H9 (cell line): ENCODE results near the gene TSPOAP1. TPM values are rescaled to one million over a fixed set of nuclear protein-coding genes. Genes with fewer than 3 reads are reported as not detected.

ENCODE experiments used
- DNase-seq: peaks from one replicate; pipeline ENCODE4 v3.0.0-alpha.2; 2017
- H2AFZ ChIP-seq: one replicate; pipeline ENCODE4 v1.6.1; 2013; ENCODE audit warnings: mild to moderate bottlenecking, low read length, control low read depth, moderate library complexity
- H2AK5ac ChIP-seq: 2 replicates; pipeline ENCODE4 v1.6.1; 2013; ENCODE audit warnings: low read length, control low read depth, mixed read lengths; ENCODE audit not compliant: insufficient read length
- H2BK120ac ChIP-seq: one replicate; pipeline ENCODE4 v1.6.1; 2013; ENCODE audit warnings: low read depth, mild to moderate bottlenecking, low read length, control low read depth, inconsistent platforms; ENCODE audit not compliant: poor library complexity, severe bottlenecking
- H2BK12ac ChIP-seq: 2 replicates; pipeline ENCODE4 v1.6.1; 2013; ENCODE audit warnings: low read length, control low read depth, mixed read lengths, low read depth; ENCODE audit not compliant: insufficient read length
- H2BK15ac ChIP-seq: 2 replicates; pipeline ENCODE4 v1.6.1; 2013; ENCODE audit warnings: low read depth, low read length, control low read depth
- H2BK20ac ChIP-seq: one replicate; pipeline ENCODE4 v1.6.1; 2013; ENCODE audit warnings: low read depth, mild to moderate bottlenecking, low read length, control low read depth, inconsistent platforms; ENCODE audit not compliant: poor library complexity, severe bottlenecking
- H2BK5ac ChIP-seq: 2 replicates; pipeline ENCODE4 v1.6.1; 2013; ENCODE audit warnings: low read length, control low read depth, mixed read lengths; ENCODE audit not compliant: insufficient read length
- H3K14ac ChIP-seq: 2 replicates; pipeline ENCODE4 v1.6.1; 2013; ENCODE audit warnings: low read length, control low read depth; ENCODE audit not compliant: insufficient read depth
- H3K18ac ChIP-seq: 2 replicates; pipeline ENCODE4 v1.6.1; 2013; ENCODE audit warnings: low read depth, mild to moderate bottlenecking, mixed read lengths, low read length, control low read depth; ENCODE audit not compliant: insufficient read length
- H3K23ac ChIP-seq: 2 replicates; pipeline ENCODE4 v1.6.1; 2013; ENCODE audit warnings: low read length, control low read depth, mixed read lengths, low read depth; ENCODE audit not compliant: insufficient read length
- H3K23me2 ChIP-seq: 2 replicates; pipeline ENCODE4 v1.6.1; 2013; ENCODE audit warnings: low read depth, mild to moderate bottlenecking, mixed read lengths, low read length, control low read depth; ENCODE audit not compliant: insufficient read length, poor library complexity, severe bottlenecking
- H3K27ac ChIP-seq: 2 replicates; pipeline ENCODE4 v1.5.1; 2013; ENCODE audit warnings: low read length, control low read depth, mixed read lengths, low read depth; ENCODE audit not compliant: insufficient read length
- H3K27me3 ChIP-seq: 2 replicates; pipeline ENCODE4 v1.6.1; 2013; ENCODE audit warnings: low read length, control low read depth, inconsistent platforms; ENCODE audit not compliant: insufficient read depth
- H3K4ac ChIP-seq: 2 replicates; pipeline ENCODE4 v1.6.1; 2013; ENCODE audit warnings: low read depth, mild to moderate bottlenecking, control low read depth, inconsistent platforms, low read length, moderate library complexity
- H3K4me1 ChIP-seq: 2 replicates; pipeline ENCODE4 v1.6.1; 2013; ENCODE audit warnings: low read length, control low read depth, inconsistent platforms; ENCODE audit not compliant: insufficient read depth
- H3K4me2 ChIP-seq: 2 replicates; pipeline ENCODE4 v1.6.1; 2013; ENCODE audit warnings: low read length, control low read depth, mixed read lengths; ENCODE audit not compliant: insufficient read length, insufficient read depth
- H3K56ac ChIP-seq: 2 replicates; pipeline ENCODE4 v1.6.1; 2013; ENCODE audit warnings: low read depth, mild to moderate bottlenecking, mixed read lengths, low read length, control low read depth; ENCODE audit not compliant: insufficient read length
- H3K79me1 ChIP-seq: 2 replicates; pipeline ENCODE4 v1.6.1; 2013; ENCODE audit warnings: low read depth, mild to moderate bottlenecking, moderate library complexity, low read length, control low read depth, inconsistent platforms; ENCODE audit not compliant: insufficient read depth, poor library complexity, severe bottlenecking
- H3K79me2 ChIP-seq: 2 replicates; pipeline ENCODE4 v1.6.1; 2013; ENCODE audit warnings: low read length, control low read depth, inconsistent platforms; ENCODE audit not compliant: insufficient read depth
- H3K9ac ChIP-seq: 2 replicates; pipeline ENCODE4 v1.6.1; 2013; ENCODE audit warnings: low read length, control low read depth, mixed read lengths; ENCODE audit not compliant: insufficient read length; ENCODE audit errors: extremely low read depth
- H3K9me3 ChIP-seq: one replicate; pipeline ENCODE4 v1.6.1; 2013; ENCODE audit warnings: low read depth, low read length, inconsistent platforms; ENCODE audit not compliant: control insufficient read depth
- H3T11ph ChIP-seq: one replicate; pipeline ENCODE4 v1.6.1; 2013; ENCODE audit warnings: mild to moderate bottlenecking, low read length, control low read depth, inconsistent platforms
- H4K20me1 ChIP-seq: one replicate; pipeline ENCODE4 v1.6.1; 2013; ENCODE audit not compliant: control insufficient read depth, insufficient read length, insufficient read depth
- H4K5ac ChIP-seq: 2 replicates; pipeline ENCODE4 v1.6.1; 2013; ENCODE audit warnings: low read depth, mild to moderate bottlenecking, mixed read lengths, low read length, control low read depth; ENCODE audit not compliant: insufficient read length
- H4K8ac ChIP-seq: replicated peaks from 2 replicates; pipeline ENCODE4 v1.6.1; 2013; ENCODE audit warnings: low read length, control low read depth, mixed read lengths, low read depth; ENCODE audit not compliant: insufficient read length
- H4K91ac ChIP-seq: 2 replicates; pipeline ENCODE4 v1.6.1; 2013; ENCODE audit warnings: low read depth, mild to moderate bottlenecking, moderate library complexity, mixed read lengths, low read length, control low read depth; ENCODE audit not compliant: insufficient read length
- H3K27ac Mint-ChIP-seq, 3 experiments: 2 replicates in 2 of 3; 3 replicates in 1 of 3; pipeline ENCODE4 v1.8.0; 2020 to 2021; ENCODE audit warnings: mixed read lengths in 3 of 3, mild to moderate bottlenecking in 1 of 3, moderate library complexity in 1 of 3
- H3K27me3 Mint-ChIP-seq: 2 replicates; pipeline ENCODE4 v1.8.0; 2021; ENCODE audit warnings: low read depth, mild to moderate bottlenecking, moderate library complexity, mixed read lengths
- H3K36me3 Mint-ChIP-seq, 3 experiments: 2 replicates in 2 of 3; 3 replicates in 1 of 3; pipeline ENCODE4 v1.8.0; 2020 to 2021; ENCODE audit warnings: low read depth in 3 of 3, mixed read lengths in 3 of 3; ENCODE audit not compliant: insufficient read depth in 1 of 3
- H3K4me1 Mint-ChIP-seq, 2 experiments: 2 replicates each; pipeline ENCODE4 v1.8.0; 2020; ENCODE audit warnings: mixed read lengths in 2 of 2
- H3K4me3 Mint-ChIP-seq, 2 experiments: 2 replicates in 1 of 2; 3 replicates in 1 of 2; pipeline ENCODE4 v1.8.0; 2020 to 2021; ENCODE audit warnings: mild to moderate bottlenecking in 2 of 2, mixed read lengths in 2 of 2, moderate library complexity in 1 of 2
- H3K9me3 Mint-ChIP-seq, 2 experiments: 2 replicates in 1 of 2; 3 replicates in 1 of 2; pipeline ENCODE4 v1.8.0; 2020; ENCODE audit warnings: mild to moderate bottlenecking in 2 of 2, mixed read lengths in 2 of 2, moderate library complexity in 1 of 2
- WGBS: extraction: QIAGEN DNeasy Blood & Tissue Kit; methylation state at CpG from one replicate; pipeline ENCODE4 v1.1.7; 2013; ENCODE audit warnings: missing lambda C conversion rate, low lambda C conversion rate, mixed read lengths; ENCODE audit not compliant: insufficient read length; ENCODE audit errors: extremely low coverage; 5-methylcytosine and 5-hydroxymethylcytosine counted together
- total RNA-seq: library from RNA; stranded (reverse); gene quantifications from 2 replicates; pipeline ENCODE4 v1.2.1, GENCODE V29; 2021
- TF ChIP-seq, protein P1 (sequence below): fragments of 200-600 bp; sonication (generic); conservative IDR thresholded peaks from 3 replicates; pipeline ENCODE4 v1.8.0; 2021; ENCODE audit warnings: antibody characterized with exemption, mild to moderate bottlenecking

TSPOAP1 gene
- total RNA-seq, 1 experiment from 2014 or later: 17.3 TPM

GRCh38 chr17:58302919-58303585 is 25.5 kb downstream of the TSPOAP1 start:
- H3K4ac ChIP-seq: no peak overlapping the region
- no peak overlapping the region for H3K18ac ChIP-seq
- H3K9me3 ChIP-seq: no peaks in the 10 kb centered on the region
- no peaks in the 10 kb centered on the region for H3K4me1 ChIP-seq
- no peak overlapping the region for H3K56ac ChIP-seq
- H2AFZ ChIP-seq: no peak overlapping the region
- no peaks in the 10 kb centered on the region for H3K36me3 Mint-ChIP-seq
- H4K91ac ChIP-seq: no peak overlapping the region
- no peaks in the 10 kb centered on the region for H3K79me2 ChIP-seq
- H3K4me2 ChIP-seq: no peak overlapping the region
- H3K27me3 ChIP-seq: no peaks in the 10 kb centered on the region
- no peak overlapping the region for H3K9ac ChIP-seq
- no peak overlapping the region for H2BK12ac ChIP-seq
- H3K4me1 Mint-ChIP-seq: peaks cover 5 to 32% of the 10 kb centered on the region in 2 experiments
- no peak overlapping the region for H2BK15ac ChIP-seq
- TF ChIP-seq, protein P1, sequence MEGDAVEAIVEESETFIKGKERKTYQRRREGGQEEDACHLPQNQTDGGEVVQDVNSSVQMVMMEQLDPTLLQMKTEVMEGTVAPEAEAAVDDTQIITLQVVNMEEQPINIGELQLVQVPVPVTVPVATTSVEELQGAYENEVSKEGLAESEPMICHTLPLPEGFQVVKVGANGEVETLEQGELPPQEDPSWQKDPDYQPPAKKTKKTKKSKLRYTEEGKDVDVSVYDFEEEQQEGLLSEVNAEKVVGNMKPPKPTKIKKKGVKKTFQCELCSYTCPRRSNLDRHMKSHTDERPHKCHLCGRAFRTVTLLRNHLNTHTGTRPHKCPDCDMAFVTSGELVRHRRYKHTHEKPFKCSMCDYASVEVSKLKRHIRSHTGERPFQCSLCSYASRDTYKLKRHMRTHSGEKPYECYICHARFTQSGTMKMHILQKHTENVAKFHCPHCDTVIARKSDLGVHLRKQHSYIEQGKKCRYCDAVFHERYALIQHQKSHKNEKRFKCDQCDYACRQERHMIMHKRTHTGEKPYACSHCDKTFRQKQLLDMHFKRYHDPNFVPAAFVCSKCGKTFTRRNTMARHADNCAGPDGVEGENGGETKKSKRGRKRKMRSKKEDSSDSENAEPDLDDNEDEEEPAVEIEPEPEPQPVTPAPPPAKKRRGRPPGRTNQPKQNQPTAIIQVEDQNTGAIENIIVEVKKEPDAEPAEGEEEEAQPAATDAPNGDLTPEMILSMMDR: no peak
- H3K23ac ChIP-seq: no peak overlapping the region
- H3K79me1 ChIP-seq: no peaks in the 10 kb centered on the region
- no peak overlapping the region for H3T11ph ChIP-seq
- H3K9me3 Mint-ChIP-seq: no peaks in the 10 kb centered on the region
- no peak overlapping the region for H2BK5ac ChIP-seq
- peak; percentile 50 for DNase-seq
- H4K5ac ChIP-seq: no peak overlapping the region
- H3K4me3 Mint-ChIP-seq: no peak overlapping the region
- no peak overlapping the region for H3K27ac ChIP-seq
- H2BK20ac ChIP-seq: no peak overlapping the region
- peak overlapping the region in 1 of 3 experiments; percentile 40; a peak in 2 of 7 replicates for H3K27ac Mint-ChIP-seq
- H3K27me3 Mint-ChIP-seq: peaks cover 5% of the 10 kb centered on the region
- no CpG with 5 or more reads among the region's 9 CpGs for WGBS
- H3K23me2 ChIP-seq: no peaks in the 10 kb centered on the region
- H4K8ac ChIP-seq: no peak overlapping the region
- H2AK5ac ChIP-seq: no peak overlapping the region
- H2BK120ac ChIP-seq: no peak overlapping the region
- H3K14ac ChIP-seq: no peak overlapping the region
- H4K20me1 ChIP-seq: no peaks in the 10 kb centered on the region
